IPS-15b (cell line): ENCODE measurements around the gene IRF4.

Source experiments
- H3K27me3 ChIP-seq: one replicate; pipeline ENCODE4 v1.6.1; 2013; ENCODE audit warnings: low read length; ENCODE audit not compliant: control insufficient read depth, insufficient read depth
- H3K36me3 ChIP-seq: one replicate; pipeline ENCODE4 v1.6.1; 2013; ENCODE audit warnings: low read length; ENCODE audit not compliant: control insufficient read depth, insufficient read depth
- H3K4me1 ChIP-seq: one replicate; pipeline ENCODE4 v1.6.1; 2013; ENCODE audit warnings: mild to moderate bottlenecking, low read length; ENCODE audit not compliant: control insufficient read depth, insufficient read depth
- H3K4me3 ChIP-seq: one replicate; pipeline ENCODE4 v1.5.1; 2013; ENCODE audit warnings: low read depth, low read length
- H3K9ac ChIP-seq: one replicate; pipeline ENCODE4 v1.6.1; 2013; ENCODE audit warnings: low read depth, mild to moderate bottlenecking, low read length
- H3K9me3 ChIP-seq: one replicate; pipeline ENCODE4 v1.6.1; 2013; ENCODE audit warnings: mild to moderate bottlenecking, low read length; ENCODE audit not compliant: control insufficient read depth, insufficient read depth

IRF4 gene

DNA sequence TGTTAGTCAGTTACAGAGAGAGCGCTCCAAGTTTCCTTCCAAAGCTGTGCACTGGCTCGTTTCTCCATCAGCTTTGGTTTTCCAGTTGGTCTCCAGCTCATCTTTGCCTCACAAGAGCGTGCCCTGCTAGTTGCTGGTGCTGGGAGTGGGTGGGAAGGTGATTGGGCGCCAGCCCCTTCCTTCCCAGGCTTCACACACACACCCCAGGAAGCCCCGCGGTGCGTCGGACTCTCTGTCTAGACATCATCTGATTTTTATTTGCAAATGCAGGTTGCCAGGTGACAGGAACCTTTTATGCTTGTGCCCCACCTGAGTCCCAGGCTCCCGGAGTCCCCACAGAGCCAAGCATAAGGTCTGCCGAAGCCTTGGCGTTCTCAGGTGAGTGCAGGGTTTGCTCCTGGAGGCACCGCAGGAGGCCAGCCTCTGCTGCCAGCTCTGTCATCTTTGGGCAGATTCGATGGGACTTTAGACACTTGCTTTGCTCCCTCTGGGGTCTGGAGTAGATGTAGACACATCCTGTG lies 7.1 kb downstream of the IRF4 start:
- Histone ChIP-seq H3K4me1 (no peaks in the 10 kb centered on the region), H3K9ac (no peak overlapping the region), H3K27me3 (peaks cover 22% of the 10 kb centered on the region), H3K9me3 (no peaks in the 10 kb centered on the region), H3K36me3 (peaks cover 3% of the 10 kb centered on the region), H3K4me3 (no peak overlapping the region)

DNA sequence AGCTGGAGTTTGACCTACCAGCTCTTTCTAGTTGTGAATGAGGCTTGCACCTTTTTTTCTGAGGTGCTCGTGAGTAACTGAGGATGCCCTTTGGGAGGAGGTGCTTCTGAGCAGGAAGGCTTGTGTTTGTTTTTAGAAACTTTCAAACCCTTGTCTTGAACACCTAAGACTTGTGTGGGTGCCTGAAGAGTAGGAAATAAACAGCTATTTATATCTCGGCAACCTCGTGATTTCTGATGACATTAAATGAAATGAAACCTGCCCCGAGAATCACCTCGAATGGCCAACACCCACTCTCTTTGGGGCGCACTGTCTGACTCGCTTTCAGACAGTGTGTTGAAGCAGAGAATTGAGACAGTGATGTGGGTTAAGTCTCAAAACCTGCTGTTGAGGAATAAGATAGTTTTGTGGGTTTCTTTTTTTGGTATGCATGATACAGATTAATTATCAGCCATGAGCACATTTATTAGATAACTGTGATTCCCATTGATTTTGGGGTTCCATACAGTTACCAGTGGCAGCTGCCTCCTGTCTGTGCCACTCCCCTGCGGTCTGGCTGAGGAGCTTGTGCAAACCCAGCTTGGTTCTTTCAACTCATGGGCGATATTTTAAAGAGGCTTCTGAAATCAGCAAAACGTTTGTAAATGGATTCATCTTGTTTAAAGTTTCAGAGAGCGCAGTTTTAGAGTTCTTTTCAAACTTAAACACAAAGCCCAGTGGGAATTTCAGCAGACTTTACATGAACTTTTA lies 8.4 kb downstream of the IRF4 start:
- Histone ChIP-seq H3K4me1 (no peaks in the 10 kb centered on the region), H3K4me3 (no peak overlapping the region), H3K27me3 (peaks cover 9% of the 10 kb centered on the region), H3K9ac (no peak overlapping the region), H3K9me3 (no peaks in the 10 kb centered on the region), H3K36me3 (peaks cover 3% of the 10 kb centered on the region)

DNA sequence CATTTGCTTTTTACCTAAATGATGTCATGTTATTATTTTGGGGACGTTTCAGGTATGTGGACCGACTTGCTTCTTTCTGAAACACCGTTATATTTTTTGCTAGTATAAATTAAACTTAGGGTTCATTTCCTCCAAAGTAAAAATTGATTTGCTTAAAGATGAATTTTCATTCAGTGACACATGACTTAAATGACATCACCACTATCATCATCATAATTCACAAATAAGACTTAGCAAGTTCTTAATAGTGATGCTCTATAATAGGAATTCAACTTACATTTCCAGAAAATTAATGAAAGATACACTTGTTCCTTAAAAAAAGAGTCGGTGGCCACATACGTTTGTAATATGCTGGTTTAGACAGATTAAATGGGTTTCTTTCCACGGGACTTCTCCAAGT lies 9.3 kb downstream of the IRF4 start:
- Histone ChIP-seq H3K9ac (no peak overlapping the region), H3K4me3 (no peak overlapping the region), H3K9me3 (no peaks in the 10 kb centered on the region), H3K36me3 (peaks cover 1% of the 10 kb centered on the region), H3K4me1 (no peaks in the 10 kb centered on the region), H3K27me3 (peaks cover 4% of the 10 kb centered on the region)

DNA sequence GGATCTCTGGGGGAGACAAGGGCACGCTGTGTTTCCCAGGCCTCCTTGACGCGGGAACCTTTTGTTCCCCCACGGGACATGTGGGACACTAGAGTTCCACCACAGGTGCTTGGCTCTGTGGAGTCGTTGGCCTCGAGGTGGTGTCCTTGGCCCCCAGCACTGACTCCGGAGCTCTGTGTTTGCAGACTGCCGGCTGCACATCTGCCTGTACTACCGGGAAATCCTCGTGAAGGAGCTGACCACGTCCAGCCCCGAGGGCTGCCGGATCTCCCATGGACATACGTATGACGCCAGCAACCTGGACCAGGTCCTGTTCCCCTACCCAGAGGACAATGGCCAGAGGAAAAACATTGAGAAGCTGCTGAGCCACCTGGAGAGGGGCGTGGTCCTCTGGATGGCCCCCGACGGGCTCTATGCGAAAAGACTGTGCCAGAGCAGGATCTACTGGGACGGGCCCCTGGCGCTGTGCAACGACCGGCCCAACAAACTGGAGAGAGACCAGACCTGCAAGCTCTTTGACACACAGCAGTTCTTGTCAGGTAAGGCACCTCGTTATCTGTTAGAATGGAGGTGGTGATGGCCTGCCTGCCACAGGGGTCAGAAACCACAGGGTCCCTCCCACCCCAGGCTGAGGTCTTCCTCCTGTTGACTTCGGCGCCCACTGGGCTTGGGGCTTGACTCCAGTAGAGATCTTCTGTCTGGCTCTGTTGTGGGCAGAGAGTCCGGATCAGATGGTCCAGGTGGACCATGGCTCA lies 9.9 kb downstream of the IRF4 start:
- Histone ChIP-seq H3K4me1 (no peaks in the 10 kb centered on the region), H3K9ac (no peak overlapping the region), H3K4me3 (no peak overlapping the region), H3K9me3 (no peaks in the 10 kb centered on the region), H3K36me3 (no peaks in the 10 kb centered on the region), H3K27me3 (no peaks in the 10 kb centered on the region)

DNA sequence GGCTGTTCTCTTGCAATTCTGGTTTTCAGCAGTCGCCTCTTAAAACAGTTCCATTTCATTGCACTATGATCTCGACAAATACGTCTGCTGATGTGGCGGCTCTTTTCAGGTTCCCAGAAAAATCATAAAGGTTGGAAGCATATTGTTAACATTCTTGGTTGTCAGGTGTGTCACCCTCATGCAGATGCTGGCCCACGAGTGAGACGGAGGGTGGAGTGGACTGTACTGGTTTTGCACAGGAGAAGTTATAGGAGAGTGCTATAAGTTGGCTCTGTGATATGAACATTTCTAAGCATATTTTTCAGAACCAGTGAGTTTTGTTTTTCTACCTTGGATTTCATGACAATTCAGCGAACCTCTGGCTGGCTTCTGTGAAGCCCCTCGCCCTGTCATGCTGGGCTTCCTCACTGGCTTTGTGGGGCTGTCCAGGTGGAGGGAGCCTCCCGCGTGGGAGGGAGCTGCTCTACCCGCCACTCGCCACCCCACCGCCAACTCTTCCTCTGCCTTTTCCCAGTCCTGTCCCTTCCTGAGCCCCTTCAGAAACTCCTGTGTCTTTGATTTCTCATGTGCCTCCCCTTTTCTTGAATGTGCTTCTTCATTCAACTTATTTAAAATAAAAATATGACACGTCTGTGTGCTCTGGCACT lies 10.6 kb downstream of the IRF4 start:
- no peaks in the 10 kb centered on the region for H3K4me1 ChIP-seq
- H3K36me3 ChIP-seq: no peaks in the 10 kb centered on the region
- no peaks in the 10 kb centered on the region for H3K9me3 ChIP-seq
- no peaks in the 10 kb centered on the region for H3K27me3 ChIP-seq
- H3K4me3 ChIP-seq: no peak overlapping the region
- no peak overlapping the region for H3K9ac ChIP-seq

DNA sequence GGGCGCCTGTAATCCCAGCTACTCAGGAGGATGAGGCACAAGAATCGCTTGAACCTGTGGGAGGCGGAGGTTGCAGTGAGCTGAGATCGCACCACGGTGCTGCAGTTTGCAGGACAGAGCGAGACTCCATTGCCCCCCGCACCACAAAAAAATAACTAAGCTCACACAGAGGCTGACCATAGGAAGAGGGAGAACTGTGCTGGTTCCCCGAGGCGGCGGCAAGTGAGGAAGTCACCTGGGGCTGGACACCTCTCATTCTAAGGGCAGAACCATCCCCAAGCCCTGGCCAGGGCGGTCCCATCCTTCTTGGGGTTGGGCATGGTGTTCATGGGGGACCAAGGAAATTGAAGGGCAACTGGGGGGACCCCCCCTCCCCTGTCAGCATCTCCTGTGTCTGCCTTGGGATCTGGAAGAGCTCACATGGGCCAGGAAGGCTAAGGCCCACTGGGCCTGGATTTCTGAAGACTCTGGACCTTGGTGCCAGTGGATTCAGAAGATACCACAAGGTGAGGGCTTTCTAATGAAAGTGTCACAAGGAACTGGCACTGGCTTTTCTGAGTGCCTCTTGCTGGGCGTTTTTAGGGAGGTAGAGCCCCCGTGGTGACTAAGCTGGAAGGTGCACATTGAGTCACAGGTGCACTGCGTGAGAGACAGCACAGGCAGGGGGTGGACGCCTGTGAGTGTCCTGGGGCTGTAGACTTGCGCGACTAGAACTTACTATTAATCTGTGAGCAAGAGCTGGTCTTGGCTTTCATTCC lies 11.5 kb downstream of the IRF4 start:
- H3K4me1 ChIP-seq: peaks cover 4% of the 10 kb centered on the region
- no peaks in the 10 kb centered on the region for H3K9me3 ChIP-seq
- H3K9ac ChIP-seq: no peak overlapping the region
- H3K4me3 ChIP-seq: no peak overlapping the region
- no peaks in the 10 kb centered on the region for H3K27me3 ChIP-seq
- H3K36me3 ChIP-seq: no peaks in the 10 kb centered on the region

DNA sequence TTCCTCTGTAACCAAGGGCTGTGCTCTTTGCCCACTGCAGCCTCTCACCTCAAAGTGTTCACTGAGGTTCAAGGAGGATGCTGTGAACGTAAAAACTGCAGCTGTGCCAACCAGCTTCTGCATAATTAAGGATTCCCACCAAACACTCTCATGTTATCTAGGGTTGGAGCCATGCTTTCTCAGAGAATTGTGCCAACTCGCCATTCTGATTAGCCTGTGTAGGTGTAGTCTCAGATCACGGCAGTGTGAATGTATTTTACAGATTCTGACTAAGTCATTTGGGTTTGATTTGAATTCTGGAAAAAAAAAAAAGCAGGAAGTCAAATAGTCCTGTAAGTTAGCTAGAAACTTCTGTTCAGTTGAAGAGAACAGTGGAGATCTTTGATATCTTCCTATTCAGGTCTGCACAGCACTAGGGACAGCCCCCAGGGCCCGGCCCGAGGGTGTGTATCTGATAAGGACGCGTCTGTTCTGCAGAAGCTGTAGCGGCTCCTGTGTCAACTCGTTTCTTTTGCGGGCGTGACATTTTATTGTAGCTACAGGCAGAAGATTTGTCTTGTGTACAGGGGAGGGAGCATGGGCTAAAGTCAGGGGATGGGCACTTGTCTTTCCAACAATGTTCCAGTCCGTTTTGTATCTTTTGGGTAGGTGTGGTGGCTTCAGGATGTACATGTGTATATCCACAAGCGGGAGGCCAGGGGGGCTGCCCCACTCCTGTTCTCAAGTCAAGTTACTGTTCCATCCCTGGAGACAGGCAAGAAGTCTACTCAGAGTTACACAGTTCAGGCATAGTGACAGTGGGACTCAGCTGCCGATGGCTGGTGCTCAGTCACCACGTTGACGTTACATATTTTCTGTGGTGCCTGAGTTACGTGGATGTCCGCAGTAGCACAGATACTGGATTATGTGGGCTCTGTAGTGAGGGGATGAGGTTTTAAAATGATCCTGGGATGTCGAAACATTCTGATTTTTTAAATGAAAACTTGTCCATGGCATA lies 12.4 kb downstream of the IRF4 start:
- Histone ChIP-seq H3K9ac (no peak overlapping the region), H3K4me3 (no peak overlapping the region), H3K36me3 (no peaks in the 10 kb centered on the region), H3K4me1 (peaks cover 4% of the 10 kb centered on the region), H3K9me3 (no peaks in the 10 kb centered on the region), H3K27me3 (no peaks in the 10 kb centered on the region)

DNA sequence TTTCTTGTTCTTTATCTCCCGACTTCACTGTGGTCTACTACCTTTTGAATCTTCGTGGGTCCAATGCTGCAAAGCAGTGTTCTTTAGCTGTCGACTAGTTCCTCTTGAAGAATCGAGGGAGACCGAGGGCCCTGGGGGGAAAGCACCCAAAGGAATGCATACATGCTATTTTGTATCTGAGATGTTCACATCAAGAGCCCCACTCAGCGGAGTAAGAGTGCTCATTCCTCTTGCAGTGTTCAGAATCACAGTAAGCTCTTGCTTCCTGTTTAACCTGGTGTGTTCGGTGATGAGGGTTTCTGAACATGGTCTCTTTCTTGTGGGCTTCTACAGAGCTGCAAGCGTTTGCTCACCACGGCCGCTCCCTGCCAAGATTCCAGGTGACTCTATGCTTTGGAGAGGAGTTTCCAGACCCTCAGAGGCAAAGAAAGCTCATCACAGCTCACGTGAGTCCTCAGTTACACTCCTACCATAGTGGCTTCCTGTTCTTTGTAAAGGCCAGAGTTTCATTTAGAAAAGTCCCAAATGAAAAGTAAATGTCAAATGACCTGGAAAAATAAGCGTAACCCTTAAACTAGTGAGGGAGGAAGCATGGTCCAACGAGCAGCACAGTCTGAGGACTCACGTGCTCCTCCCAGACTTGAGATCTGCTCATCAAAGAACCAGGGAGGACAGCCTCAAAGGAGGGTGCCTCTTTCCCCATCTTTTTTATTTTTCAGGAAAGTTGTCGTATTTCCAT lies 13.3 kb downstream of the IRF4 start:
- no peaks in the 10 kb centered on the region for H3K9me3 ChIP-seq
- no peaks in the 10 kb centered on the region for H3K36me3 ChIP-seq
- H3K9ac ChIP-seq: no peak overlapping the region
- peaks cover 4% of the 10 kb centered on the region for H3K4me1 ChIP-seq
- H3K27me3 ChIP-seq: no peaks in the 10 kb centered on the region
- H3K4me3 ChIP-seq: no peak overlapping the region

DNA sequence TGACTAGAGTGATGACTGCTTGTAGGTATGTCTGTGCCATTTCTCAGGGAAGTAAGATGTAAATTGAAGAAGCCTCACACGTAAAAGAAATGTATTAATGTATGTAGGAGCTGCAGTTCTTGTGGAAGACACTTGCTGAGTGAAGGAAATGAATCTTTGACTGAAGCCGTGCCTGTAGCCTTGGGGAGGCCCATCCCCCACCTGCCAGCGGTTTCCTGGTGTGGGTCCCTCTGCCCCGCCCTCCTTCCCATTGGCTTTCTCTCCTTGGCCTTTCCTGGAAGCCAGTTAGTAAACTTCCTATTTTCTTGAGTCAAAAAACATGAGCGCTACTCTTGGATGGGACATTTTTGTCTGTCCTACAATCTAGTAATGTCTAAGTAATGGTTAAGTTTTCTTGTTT lies 16.6 kb downstream of the IRF4 start:
- Histone ChIP-seq H3K9ac (no peak overlapping the region), H3K4me1 (peaks cover 4% of the 10 kb centered on the region), H3K9me3 (no peaks in the 10 kb centered on the region), H3K36me3 (no peaks in the 10 kb centered on the region), H3K27me3 (no peaks in the 10 kb centered on the region), H3K4me3 (no peak overlapping the region)

DNA sequence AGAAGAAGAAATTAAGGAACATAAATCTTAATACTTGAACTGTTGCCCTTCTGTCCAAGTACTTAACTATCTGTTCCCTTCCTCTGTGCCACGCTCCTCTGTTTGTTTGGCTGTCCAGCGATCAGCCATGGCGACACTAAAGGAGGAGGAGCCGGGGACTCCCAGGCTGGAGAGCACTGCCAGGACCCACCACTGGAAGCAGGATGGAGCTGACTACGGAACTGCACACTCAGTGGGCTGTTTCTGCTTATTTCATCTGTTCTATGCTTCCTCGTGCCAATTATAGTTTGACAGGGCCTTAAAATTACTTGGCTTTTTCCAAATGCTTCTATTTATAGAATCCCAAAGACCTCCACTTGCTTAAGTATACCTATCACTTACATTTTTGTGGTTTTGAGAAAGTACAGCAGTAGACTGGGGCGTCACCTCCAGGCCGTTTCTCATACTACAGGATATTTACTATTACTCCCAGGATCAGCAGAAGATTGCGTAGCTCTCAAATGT lies 17.1 kb downstream of the IRF4 start:
- Histone ChIP-seq H3K4me3 (no peak overlapping the region), H3K9ac (no peak overlapping the region), H3K36me3 (no peaks in the 10 kb centered on the region), H3K27me3 (no peaks in the 10 kb centered on the region), H3K4me1 (peaks cover 4% of the 10 kb centered on the region), H3K9me3 (no peaks in the 10 kb centered on the region)
